ENCODE results near the gene MED23. TPM values are rescaled to one million over a fixed set of nuclear protein-coding genes. Genes with fewer than 3 reads are reported as not detected.

MED23 gene
- total and polyA plus RNA-seq, 2 experiments from 2014 or later: 8.6 to 23.6 TPM

- TF ChIP-seq, protein P1, sequence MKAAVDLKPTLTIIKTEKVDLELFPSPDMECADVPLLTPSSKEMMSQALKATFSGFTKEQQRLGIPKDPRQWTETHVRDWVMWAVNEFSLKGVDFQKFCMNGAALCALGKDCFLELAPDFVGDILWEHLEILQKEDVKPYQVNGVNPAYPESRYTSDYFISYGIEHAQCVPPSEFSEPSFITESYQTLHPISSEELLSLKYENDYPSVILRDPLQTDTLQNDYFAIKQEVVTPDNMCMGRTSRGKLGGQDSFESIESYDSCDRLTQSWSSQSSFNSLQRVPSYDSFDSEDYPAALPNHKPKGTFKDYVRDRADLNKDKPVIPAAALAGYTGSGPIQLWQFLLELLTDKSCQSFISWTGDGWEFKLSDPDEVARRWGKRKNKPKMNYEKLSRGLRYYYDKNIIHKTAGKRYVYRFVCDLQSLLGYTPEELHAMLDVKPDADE (IDR thresholded peaks at IDR 0.05): no peak
- no peak for TF ChIP-seq STAT1 (IDR thresholded peaks at IDR 0.05; ENCODE audit: unreplicated experiment)
- TF ChIP-seq ZNF331 (CRISPR knock-in tag; IDR thresholded peaks at IDR 0.05; ENCODE audit: low read depth): no peak
- no peak for TF ChIP-seq EZH2 (IDR thresholded peaks at IDR 0.05; ENCODE audit: low read depth, unreplicated experiment)
- TF ChIP-seq CREB1 (CRISPR knock-in tag; IDR thresholded peaks at IDR 0.05; ENCODE audit: low read depth): no peak
- no peak for TF ChIP-seq REST (IDR thresholded peaks at IDR 0.05; ENCODE audit: unreplicated experiment)
- no peak for TF ChIP-seq ZNF114 (CRISPR knock-in tag; IDR thresholded peaks at IDR 0.05)
- TF ChIP-seq, protein P2, sequence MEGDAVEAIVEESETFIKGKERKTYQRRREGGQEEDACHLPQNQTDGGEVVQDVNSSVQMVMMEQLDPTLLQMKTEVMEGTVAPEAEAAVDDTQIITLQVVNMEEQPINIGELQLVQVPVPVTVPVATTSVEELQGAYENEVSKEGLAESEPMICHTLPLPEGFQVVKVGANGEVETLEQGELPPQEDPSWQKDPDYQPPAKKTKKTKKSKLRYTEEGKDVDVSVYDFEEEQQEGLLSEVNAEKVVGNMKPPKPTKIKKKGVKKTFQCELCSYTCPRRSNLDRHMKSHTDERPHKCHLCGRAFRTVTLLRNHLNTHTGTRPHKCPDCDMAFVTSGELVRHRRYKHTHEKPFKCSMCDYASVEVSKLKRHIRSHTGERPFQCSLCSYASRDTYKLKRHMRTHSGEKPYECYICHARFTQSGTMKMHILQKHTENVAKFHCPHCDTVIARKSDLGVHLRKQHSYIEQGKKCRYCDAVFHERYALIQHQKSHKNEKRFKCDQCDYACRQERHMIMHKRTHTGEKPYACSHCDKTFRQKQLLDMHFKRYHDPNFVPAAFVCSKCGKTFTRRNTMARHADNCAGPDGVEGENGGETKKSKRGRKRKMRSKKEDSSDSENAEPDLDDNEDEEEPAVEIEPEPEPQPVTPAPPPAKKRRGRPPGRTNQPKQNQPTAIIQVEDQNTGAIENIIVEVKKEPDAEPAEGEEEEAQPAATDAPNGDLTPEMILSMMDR (conservative IDR thresholded peaks at IDR 0.05; ENCODE audit: low read depth in 2 of 2): no peak
- TF ChIP-seq EZH2phosphoT487 (IDR thresholded peaks at IDR 0.05; ENCODE audit: unreplicated experiment): no peak
- no peak for TF ChIP-seq JUNB (IDR thresholded peaks at IDR 0.05; ENCODE audit: unreplicated experiment)
- no peak for TF ChIP-seq NANOG (IDR thresholded peaks at IDR 0.05; ENCODE audit: borderline replicate concordance)
- TF ChIP-seq POLR2AphosphoS5 (IDR thresholded peaks at IDR 0.05; ENCODE audit: low read depth): no peak
Measured at GRCh38 chr6:131558922-131559321, 69.1 kb downstream of the MED23 start (continued).

DNA sequence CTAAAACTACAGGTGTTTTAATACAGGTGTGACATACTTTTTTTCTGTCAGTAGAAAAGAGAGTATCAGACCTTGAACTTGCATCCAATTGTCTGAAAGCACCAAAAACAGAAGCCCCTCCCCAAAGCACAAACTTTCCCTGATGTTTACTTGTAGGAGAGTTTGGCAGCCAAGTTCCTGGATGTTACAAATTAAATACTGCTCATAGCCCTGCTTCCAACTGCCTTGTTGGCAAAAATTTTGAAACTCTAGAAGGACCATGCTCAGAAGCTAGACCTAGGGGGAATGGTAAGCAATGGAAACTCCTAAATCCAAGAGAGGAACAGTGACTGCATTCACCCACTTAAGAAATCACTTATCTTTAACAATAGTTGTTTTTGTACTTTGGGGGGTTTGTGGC is 72.0 kb downstream of the MED23 start:
- no peaks in the 10 kb centered on the region for H3K79me2 ChIP-seq (replicated peaks; ENCODE audit: insufficient read depth)
- no peaks in the 10 kb centered on the region for H4K20me1 ChIP-seq (replicated peaks; ENCODE audit: insufficient read depth)
- peaks cover 3% of the 10 kb centered on the region for H3K27me3 Mint-ChIP-seq (ENCODE audit: insufficient read depth, low read depth, poor library complexity)
- H3K27ac Mint-ChIP-seq: no peak overlapping the region
- DNase-seq (ENCODE audit: low spot score) (no peak), ATAC-seq (no peak)
- H3K27me3 ChIP-seq (ENCODE audit: insufficient read depth): no peaks in the 10 kb centered on the region
- H3K9me3 Mint-ChIP-seq: no peaks in the 10 kb centered on the region; the same call in 2 of the 3 replicates
- H3F3A ChIP-seq (replicated peaks; ENCODE audit: low read depth): no peaks in the 10 kb centered on the region
- H2AFZ ChIP-seq: peak overlapping the region; percentile 12; the same call in 1 of the 2 replicates
- no peaks in the 10 kb centered on the region for H3K4me1 ChIP-seq (ENCODE audit: insufficient read depth)
- no peak overlapping the region for H3K4me3 Mint-ChIP-seq
- H3K27ac ChIP-seq (ENCODE audit: low read depth): no peak overlapping the region
- no peak overlapping the region for H3K4me3 ChIP-seq
- no peaks in the 10 kb centered on the region; the same call in 1 of the 2 replicates for H3K9me2 ChIP-seq (ENCODE audit: insufficient read depth)
- no peaks in the 10 kb centered on the region for H3K4me1 Mint-ChIP-seq
- no peaks in the 10 kb centered on the region for H3K36me3 Mint-ChIP-seq (ENCODE audit: low read depth)
- no peaks in the 10 kb centered on the region for H3K36me3 ChIP-seq (ENCODE audit: insufficient read depth)
- H3K4me2 ChIP-seq: no peak overlapping the region
- TF ChIP-seq, protein P2 (conservative IDR thresholded peaks at IDR 0.05; ENCODE audit: low read depth in 2 of 2): no peak
- no peak for TF ChIP-seq REST (IDR thresholded peaks at IDR 0.05; ENCODE audit: unreplicated experiment)
- TF ChIP-seq STAT1 (IDR thresholded peaks at IDR 0.05; ENCODE audit: unreplicated experiment): no peak
- no peak for TF ChIP-seq CREB1 (CRISPR knock-in tag; IDR thresholded peaks at IDR 0.05; ENCODE audit: low read depth)
